Left ventricle myocardium inferior (tissue), 1 donor: Measurements from ENCODE around the gene UNC5B. TPM values are rescaled to one million over a fixed set of nuclear protein-coding genes. Genes with fewer than 3 reads are reported as not detected.

Experiments used
- DNase-seq: peaks from one replicate; pipeline ENCODE4 v3.0.0-alpha.2; 2020
- H3K27ac ChIP-seq: fragments of 200-600 bp; replicated peaks from 2 replicates; pipeline ENCODE4 v1.8.0; 2021
- H3K27me3 ChIP-seq: fragments of 200-600 bp; 2 replicates; pipeline ENCODE4 v1.8.0; 2021; ENCODE audit warnings: low read depth
- H3K36me3 ChIP-seq: fragments of 200-600 bp; 2 replicates; pipeline ENCODE4 v1.8.0; 2021
- H3K4me1 ChIP-seq: fragments of 200-600 bp; 2 replicates; pipeline ENCODE4 v1.8.0; 2021
- H3K4me3 ChIP-seq: fragments of 200-600 bp; 2 replicates; pipeline ENCODE4 v1.8.0; 2021; ENCODE audit warnings: mild to moderate bottlenecking, moderate library complexity
- H3K9me3 ChIP-seq: fragments of 200-600 bp; replicated peaks from 2 replicates; pipeline ENCODE4 v1.8.0; 2021
- intact Hi-C: fragments of 100-400 bp; cut with micrococcal nuclease; formaldehyde crosslinking; loops from one replicate; pipeline ENCODE4 v1.11.0; 2022
- total RNA-seq: library from RNA; stranded (reverse); fragmentation: NEBNext Ultra II Directional; extraction: Animal tissue kit (Norgen Biotek cat#: 25700); gene quantifications from one replicate; pipeline ENCODE4 v1.2.1, GENCODE V29; 2021
- TF ChIP-seq, protein P1 (sequence below): fragments of 200-600 bp; IDR thresholded peaks from 2 replicates; pipeline ENCODE4 v1.8.0; 2021; ENCODE audit warnings: antibody characterized with exemption, mild to moderate bottlenecking, borderline replicate concordance
- donor health status: DM: no; HTN: yes; CAD: no; lungs with severe emphysema.

UNC5B gene
- total RNA-seq, 1 donor from 2014 or later, result 15.6 TPM

GRCh38 chr10:71191019-71191418 is 21.4 kb upstream of the UNC5B start:
- Histone ChIP-seq H3K36me3 (no peaks in the 10 kb centered on the region), H3K27me3 (peaks cover 19% of the 10 kb centered on the region), H3K4me3 (no peak overlapping the region), H3K4me1 (peaks cover 29% of the 10 kb centered on the region), H3K27ac (no peak overlapping the region), H3K9me3 (peaks cover under 1% of the 10 kb centered on the region)
- TF ChIP-seq, protein P1, sequence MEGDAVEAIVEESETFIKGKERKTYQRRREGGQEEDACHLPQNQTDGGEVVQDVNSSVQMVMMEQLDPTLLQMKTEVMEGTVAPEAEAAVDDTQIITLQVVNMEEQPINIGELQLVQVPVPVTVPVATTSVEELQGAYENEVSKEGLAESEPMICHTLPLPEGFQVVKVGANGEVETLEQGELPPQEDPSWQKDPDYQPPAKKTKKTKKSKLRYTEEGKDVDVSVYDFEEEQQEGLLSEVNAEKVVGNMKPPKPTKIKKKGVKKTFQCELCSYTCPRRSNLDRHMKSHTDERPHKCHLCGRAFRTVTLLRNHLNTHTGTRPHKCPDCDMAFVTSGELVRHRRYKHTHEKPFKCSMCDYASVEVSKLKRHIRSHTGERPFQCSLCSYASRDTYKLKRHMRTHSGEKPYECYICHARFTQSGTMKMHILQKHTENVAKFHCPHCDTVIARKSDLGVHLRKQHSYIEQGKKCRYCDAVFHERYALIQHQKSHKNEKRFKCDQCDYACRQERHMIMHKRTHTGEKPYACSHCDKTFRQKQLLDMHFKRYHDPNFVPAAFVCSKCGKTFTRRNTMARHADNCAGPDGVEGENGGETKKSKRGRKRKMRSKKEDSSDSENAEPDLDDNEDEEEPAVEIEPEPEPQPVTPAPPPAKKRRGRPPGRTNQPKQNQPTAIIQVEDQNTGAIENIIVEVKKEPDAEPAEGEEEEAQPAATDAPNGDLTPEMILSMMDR, result no peak
- intact Hi-C loops, result no loop called here
- no peak for DNase-seq

DNA sequence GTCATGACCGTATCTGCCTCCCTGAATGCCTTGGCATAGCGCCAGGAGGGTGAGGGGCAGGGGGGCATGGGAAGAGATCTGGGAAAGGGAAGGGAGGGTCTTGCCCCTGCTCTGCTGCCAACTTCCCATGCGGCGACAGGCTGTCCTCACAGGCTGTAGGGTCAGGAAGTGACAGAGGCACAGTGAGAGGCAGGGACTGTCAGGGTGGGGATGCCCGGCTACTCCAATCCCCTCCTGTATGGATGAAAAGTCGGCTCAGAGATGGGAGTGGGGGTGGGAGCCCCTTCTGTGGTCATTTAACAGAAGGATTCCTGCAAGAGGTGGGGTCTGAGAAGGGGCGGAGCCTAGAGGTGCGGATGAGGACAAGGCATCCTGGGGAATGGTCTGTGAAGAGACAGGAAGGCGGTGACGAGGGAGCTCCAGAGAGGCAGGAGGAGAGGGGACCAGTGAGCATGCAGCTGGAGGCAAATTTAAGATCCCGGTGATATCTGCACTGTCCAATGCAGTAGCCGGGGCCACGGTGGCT is 20.8 kb upstream of the UNC5B start:
- Histone ChIP-seq H3K4me3 (no peak overlapping the region), H3K27ac (no peak overlapping the region), H3K9me3 (peaks cover 6% of the 10 kb centered on the region), H3K4me1 (peaks cover 29% of the 10 kb centered on the region), H3K36me3 (no peaks in the 10 kb centered on the region), H3K27me3 (peaks cover 19% of the 10 kb centered on the region)
- TF ChIP-seq, protein P1, result no peak
- intact Hi-C loops, result no loop called here
- DNase-seq, result no peak

DNA sequence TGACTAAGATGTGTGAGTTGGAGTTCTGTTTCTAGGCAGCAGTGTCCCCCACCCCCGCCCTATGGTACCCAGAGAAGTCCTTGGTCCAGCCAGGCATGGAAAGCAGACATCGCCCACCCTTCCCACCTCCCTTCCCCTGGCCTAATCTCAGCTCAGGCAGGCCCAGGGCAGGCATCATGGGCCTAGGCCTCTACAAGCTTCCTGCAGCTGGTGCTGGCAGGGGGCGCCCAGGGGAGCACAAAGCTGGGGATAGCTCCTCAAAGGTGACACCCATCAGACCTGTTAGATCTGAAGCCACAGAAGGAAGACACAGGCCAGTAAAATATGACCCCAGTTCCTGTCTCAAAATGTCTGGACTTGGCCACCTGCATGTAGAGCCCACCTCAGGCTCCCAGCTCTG is 18.9 kb upstream of the UNC5B start:
- peaks cover 25% of the 10 kb centered on the region for H3K9me3 ChIP-seq
- TF ChIP-seq, protein P1, result no peak
- intact Hi-C loops, result no loop called here
- peaks cover 12% of the 10 kb centered on the region for H3K4me1 ChIP-seq
- no peaks in the 10 kb centered on the region for H3K36me3 ChIP-seq
- peaks cover 19% of the 10 kb centered on the region for H3K27me3 ChIP-seq
- DNase-seq, result no peak
- no peak overlapping the region for H3K27ac ChIP-seq
- H3K4me3 ChIP-seq, result no peak overlapping the region

DNA sequence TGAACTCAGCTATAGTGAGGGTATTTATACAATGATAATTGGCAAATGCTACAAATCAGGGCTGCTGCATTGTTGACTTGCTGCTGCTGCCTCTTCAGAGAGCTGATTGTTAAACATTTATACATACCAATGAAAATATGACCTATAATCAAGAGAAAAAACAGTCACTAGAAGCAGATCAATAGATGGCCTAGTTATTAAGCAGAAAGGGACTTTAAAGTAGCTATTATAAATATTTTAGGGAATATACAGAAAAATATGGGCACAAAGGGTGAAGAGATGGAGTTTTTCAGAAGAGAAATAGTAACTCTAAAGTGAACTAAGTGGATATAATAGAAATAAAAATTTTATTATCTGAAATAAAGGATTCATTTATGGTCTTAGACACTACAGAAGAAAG is 14.4 kb upstream of the UNC5B start:
- no peak for DNase-seq
- Histone ChIP-seq H3K4me1 (peaks cover 13% of the 10 kb centered on the region), H3K9me3 (peaks cover 37% of the 10 kb centered on the region), H3K36me3 (no peaks in the 10 kb centered on the region), H3K27ac (no peak overlapping the region), H3K4me3 (no peak overlapping the region), H3K27me3 (no peaks in the 10 kb centered on the region)
- TF ChIP-seq, protein P1, result no peak
- intact Hi-C loops, result no loop called here

GRCh38 chr10:71201849-71202248 is 10.5 kb upstream of the UNC5B start:
- H3K4me3 ChIP-seq, result no peak overlapping the region
- no peaks in the 10 kb centered on the region for H3K36me3 ChIP-seq
- intact Hi-C loops, result loop anchor here (10.0 kb wide), 1 partner anchor 277 kb away; no protein-coding TSS in a partner anchor
- DNase-seq, result no peak
- H3K9me3 ChIP-seq, result peaks cover 29% of the 10 kb centered on the region
- H3K4me1 ChIP-seq, result peaks cover 21% of the 10 kb centered on the region
- H3K27ac ChIP-seq, result peak overlapping the region; percentile 23
- TF ChIP-seq, protein P1, result no peak
- H3K27me3 ChIP-seq, result no peaks in the 10 kb centered on the region
